HFF-Myc (cell line): Measurements from ENCODE around the gene TRAPPC1.

Experiments used
- DNase-seq: peaks from one replicate; pipeline ENCODE4 v3.0.0-alpha.2; 2011; ENCODE audit warnings: low read depth; ENCODE audit errors: extremely low read depth
- H3K4me3 ChIP-seq: replicated peaks from 2 replicates; pipeline ENCODE4 v1.5.1; 2011; ENCODE audit warnings: low read depth, mild to moderate bottlenecking, control low read depth, low read length
- TF ChIP-seq, protein P1 (sequence below): IDR thresholded peaks from 2 replicates; pipeline ENCODE4 v1.5.1; 2012; ENCODE audit warnings: mild to moderate bottlenecking, low read depth, low read length, control low read depth; ENCODE audit errors: missing control alignments

Gene TRAPPC1

DNA sequence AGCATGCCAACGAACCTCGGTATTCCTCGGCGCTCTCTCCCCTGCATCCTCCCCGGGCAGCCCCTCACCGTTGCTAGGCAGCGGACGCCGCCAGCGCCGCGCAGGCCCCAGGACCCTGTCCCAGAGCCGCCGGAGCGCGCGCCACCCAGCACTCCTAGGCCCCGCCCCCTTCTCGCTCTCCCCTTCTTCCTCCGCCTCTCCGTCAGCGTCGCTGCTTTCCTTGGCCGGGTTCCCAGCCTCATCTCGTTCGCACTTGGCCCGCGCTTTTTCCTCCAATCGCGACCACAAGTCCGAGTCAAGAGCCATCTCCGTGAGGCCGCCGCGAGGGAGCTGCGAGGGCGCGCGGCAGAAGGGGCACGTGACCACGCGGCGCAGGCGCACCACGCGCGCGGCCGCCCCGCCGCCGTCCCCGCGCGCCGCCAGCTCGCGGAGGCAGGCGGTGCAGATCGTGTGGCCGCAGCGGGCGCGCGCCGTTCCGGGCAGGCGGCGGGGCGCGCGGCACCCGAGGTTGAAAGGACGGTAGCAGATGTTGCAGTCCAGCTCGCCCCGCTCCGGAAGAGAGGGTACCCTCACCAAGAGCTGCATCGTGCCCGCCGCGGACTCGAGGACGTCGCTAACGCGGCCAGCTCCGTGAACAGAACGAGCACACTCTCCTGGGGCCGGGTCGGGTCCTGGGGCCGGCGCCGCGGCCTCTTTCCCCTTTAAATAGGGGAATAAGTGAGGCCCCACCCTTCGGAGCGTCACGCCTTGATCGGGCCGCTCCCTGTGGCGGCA lies 15.9 kb downstream of the TRAPPC1 start, which contains the start of gene RNF227:
TSS of gene RNF227 (minus strand) at position 679 of the 774 bp plus-strand sequence. CDS start at position 585, 94 bp downstream.
- peak; percentile 87 for DNase-seq
- peak within 1 kb of the TSS; percentile 58 for H3K4me3 ChIP-seq
- TF ChIP-seq, protein P1, sequence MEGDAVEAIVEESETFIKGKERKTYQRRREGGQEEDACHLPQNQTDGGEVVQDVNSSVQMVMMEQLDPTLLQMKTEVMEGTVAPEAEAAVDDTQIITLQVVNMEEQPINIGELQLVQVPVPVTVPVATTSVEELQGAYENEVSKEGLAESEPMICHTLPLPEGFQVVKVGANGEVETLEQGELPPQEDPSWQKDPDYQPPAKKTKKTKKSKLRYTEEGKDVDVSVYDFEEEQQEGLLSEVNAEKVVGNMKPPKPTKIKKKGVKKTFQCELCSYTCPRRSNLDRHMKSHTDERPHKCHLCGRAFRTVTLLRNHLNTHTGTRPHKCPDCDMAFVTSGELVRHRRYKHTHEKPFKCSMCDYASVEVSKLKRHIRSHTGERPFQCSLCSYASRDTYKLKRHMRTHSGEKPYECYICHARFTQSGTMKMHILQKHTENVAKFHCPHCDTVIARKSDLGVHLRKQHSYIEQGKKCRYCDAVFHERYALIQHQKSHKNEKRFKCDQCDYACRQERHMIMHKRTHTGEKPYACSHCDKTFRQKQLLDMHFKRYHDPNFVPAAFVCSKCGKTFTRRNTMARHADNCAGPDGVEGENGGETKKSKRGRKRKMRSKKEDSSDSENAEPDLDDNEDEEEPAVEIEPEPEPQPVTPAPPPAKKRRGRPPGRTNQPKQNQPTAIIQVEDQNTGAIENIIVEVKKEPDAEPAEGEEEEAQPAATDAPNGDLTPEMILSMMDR: no peak

- H3K4me3 ChIP-seq: peak overlapping the region; percentile 58
- DNase-seq: peak; percentile 10
- TF ChIP-seq, protein P1: no peak
Observed at GRCh38 chr17:7915179-7915610, 16.6 kb downstream of the TRAPPC1 start.

DNA sequence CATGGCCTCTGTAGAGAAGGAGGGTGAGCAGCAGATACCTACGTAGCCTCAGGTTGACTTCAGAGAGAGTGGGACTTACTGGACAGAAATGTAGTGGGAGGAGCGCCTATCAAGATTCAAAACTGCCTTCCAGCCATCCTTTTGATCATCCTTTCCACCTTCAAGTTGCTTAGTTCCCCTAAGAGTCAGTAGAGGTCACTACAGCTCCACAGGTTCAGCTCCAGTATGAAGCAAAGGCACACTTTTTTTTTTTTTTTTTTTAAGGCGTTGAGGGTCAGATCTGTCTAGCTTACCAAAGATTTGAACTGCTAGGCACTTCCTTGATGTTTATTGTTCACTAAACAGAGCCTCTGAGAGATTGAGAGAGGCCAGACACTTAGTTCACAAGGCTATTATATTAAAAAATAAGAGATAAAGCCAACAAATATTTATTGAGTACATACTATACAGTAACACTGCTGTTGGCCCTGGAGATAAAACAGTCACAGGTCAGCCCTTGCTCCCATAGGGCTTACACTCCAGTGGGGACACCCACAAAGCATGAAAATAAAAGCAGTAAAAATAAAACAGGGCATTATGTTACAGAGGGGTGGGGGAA lies 18.7 kb downstream of the TRAPPC1 start:
- no peak overlapping the region for H3K4me3 ChIP-seq
- TF ChIP-seq, protein P1: peak; percentile 75
- peak; percentile 59 for DNase-seq

DNA sequence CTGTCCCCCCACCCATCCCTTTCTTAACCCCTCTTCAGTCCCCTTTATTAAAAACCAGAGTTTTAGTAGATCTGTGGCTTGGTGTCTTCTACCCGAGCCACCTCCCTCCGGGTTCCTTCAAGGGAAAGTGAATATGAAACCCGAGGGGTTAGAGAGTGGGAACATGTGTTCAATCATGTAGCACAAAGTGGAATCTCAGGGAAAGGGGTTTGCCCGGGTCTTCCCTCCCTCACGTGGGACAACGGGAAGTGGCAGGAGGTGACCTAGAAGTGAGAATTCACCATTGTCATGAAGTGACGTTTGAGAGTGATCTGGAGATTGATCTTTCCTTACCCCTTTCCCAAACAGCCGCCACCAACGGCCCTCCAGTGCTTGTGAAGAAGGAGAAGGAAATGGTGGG lies 20.6 kb downstream of the TRAPPC1 start:
- TF ChIP-seq, protein P1: no peak
- no peak overlapping the region for H3K4me3 ChIP-seq
- DNase-seq: no peak

GRCh38 chr17:7910711-7911110 lies 21.0 kb downstream of the TRAPPC1 start:
- TF ChIP-seq, protein P1: no peak
- DNase-seq: no peak
- no peak overlapping the region for H3K4me3 ChIP-seq

GRCh38 chr17:7910281-7910680 lies 21.5 kb downstream of the TRAPPC1 start:
- TF ChIP-seq, protein P1: no peak
- H3K4me3 ChIP-seq: no peak overlapping the region
- DNase-seq: no peak
